Stimulated activated CD8-positive, alpha-beta memory T cell treated with anti-CD3 and anti-CD28 coated beads, Interleukin-2, amount 100 ng/mL, for 48 hours (primary cell): Measurements from ENCODE around the gene HYLS1.

Experiments used
- DNase-seq, 2 donors: peaks; one replicate each; pipeline ENCODE4 v3.0.0-alpha.2; 2020; ENCODE audit warnings: low read depth in 2 of 2

Gene HYLS1

DNA sequence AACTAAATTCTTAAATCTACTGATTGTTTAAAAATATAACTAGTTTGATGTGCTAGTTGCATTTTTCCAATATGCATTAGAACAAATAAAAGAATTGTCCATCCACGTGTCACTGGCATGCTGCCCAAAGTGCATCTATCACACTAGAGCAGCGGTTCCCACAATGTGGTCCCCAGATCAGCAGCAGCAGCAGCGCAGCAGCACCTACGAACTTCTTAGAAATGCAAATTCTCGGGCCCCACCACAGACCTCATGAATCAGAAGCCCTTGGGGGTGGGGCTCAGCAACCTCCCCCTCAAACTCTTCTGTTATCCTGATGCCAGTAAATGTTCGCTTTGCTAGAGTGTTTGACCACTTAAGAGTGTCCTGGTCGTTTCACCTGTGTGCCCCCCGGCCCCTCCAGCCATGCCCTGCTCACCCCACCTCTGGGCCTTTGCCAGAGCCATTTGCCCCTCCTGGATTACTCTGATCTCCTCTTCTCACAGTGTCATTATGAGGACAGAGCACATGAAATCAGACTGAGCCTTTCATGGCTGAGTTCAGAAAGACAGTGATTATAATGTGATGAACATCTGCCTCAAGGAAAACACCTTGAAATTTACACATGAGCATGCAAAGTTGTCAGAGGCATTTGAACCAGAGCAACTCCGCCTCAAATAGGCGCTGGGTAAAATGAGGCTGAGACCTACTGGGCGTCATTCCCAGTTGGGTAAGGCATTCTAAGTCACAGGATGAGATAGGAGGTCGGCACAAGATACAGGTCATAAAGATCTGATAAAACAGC is 45.8 kb downstream of the HYLS1 start:
- DNase-seq = peak; percentile 29 to 38

DNA sequence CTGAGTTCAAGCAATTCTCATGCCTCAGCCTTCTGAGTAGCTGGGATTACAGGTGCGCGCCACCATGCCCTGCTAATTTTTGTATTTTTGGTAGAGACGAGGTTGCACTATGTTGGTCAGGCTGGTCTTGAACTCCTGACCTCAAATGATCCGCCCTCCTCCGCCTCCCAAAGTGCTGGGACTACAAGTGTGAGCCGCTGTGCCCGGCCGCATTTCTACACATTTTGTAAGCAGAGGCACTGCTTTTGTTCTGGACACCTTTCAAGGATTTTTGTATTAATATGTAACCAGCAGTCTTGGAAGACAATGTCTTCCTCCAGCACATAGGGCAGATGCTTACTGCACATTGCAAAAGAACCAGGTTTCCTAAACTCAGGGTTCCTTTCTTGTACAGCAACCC is 47.0 kb downstream of the HYLS1 start:
- DNase-seq = no peak

DNA sequence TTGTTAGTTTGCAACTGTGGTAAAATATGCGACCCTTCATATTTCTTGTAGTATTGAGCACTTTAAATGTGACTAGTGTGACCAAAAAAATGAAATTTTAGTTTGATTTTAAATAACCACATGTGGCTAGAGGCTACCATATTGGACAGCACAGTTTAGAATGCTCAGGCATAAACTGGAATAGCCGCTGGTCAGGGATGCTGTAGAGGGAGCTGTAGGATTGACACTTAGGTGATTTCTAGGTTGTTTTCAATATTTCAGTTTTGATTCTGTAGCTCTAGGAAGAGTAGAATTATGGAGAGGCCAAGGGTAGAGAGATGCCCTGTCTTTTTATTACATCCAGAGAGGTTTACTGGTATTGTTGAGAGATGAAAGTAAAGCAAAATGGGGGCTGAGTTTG is 47.6 kb downstream of the HYLS1 start:
- no peak for DNase-seq

DNA sequence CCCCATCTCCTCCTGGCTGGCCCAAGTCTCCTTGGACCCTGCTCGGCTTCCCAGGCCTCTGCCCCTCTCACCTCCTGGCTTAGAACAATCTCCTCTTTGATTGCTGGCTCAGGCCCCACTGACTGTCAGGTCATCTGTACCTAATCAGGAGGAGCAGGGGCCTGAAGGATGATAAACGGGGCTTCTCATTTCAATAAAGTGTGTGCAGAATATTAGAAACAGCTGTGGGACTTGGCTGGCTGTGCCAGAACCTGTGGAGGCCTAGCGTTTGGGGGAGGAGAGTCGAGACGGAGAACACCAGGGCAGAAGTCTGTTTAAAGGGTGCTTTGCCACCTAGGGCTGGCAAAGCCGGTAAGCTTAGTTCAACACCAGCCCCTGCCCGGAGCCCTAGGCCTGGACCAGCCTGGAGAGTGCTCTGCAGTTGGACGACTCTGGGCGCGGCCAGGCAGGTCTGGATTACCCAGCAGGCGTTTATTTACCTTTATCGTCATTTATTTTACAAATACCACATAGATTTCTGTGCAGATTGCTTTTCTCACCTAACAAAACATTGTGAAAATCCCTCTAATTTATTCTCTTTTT is 48.2 kb downstream of the HYLS1 start:
- no peak for DNase-seq

DNA sequence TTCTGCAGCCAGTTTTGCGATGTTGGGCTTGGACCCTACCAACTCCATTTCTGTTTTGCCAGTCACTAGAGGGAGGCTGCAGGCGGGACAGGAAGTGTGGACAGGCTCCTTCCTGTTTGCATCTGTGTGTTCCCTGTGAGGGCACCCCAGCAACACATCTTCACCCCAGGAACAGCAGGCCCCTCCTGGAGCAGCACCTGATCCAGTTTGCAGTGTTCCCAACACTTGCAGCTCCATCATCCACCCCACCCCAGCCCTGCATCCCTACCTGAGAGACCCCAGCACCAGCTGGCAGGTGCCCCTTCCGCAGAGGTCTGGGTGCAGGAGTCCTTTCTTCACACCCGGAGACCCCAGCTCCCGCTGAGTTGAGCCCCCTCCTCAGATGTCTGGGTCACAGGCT is 51.0 kb downstream of the HYLS1 start:
- DNase-seq = no peak

DNA sequence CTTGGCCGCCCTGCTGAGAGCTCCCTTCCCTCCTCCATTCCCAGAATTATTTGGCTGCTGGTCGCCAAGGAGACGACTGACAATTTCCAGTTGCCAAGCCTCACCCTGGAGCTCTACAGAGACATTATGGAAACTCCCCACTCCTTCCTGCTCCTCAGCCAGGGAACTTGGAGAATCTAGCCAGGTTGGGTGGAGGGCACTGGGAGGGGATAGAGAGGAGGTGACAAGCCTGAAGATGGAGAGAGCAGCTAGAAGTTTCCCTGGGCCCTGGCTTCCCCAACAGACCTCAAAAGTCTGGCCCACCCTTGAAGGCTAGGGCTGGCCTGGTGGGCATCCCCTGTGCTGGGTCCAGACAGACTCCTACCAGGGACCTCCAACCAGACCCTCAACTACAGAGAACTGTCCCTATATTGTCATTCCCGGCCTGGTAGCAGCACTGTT is 51.6 kb downstream of the HYLS1 start:
- no peak for DNase-seq

DNA sequence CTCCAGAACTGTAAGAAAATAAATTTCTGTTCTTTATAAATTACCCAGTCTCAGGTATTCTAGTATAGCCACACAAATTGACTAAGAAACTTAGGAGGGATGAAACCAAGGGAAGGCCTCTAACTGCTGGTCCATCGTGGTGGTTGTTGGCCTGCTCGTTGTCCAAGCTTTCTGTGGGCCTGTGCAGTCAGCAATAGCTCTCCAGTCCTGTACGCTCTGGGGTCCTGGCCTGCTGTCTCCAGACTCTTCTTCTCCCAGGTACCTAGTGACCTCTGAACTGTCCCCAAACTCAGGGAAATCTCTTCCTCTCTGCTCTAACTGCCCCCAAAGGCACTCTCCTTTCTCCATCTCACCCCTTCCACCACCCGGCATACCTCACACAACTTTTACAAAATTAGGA is 52.7 kb downstream of the HYLS1 start:
- no peak for DNase-seq

DNA sequence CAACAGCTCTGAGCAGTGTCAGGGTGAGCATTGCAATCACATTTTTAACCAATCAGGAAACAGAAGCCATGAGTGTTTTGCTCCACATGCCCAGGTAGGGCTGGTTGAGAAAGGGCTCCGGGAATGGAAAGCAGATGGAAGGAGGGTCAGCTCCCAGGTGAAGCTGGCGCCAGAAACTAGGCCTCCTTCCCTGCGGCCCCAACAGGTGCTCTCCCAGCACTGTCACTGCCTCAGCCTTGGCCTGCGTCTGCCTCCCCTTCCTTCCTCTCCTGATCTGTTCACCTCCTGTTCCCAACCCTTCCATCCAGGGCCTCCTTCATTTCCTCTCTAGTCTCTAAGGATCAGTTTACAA is 53.8 kb downstream of the HYLS1 start:
- no peak for DNase-seq

DNA sequence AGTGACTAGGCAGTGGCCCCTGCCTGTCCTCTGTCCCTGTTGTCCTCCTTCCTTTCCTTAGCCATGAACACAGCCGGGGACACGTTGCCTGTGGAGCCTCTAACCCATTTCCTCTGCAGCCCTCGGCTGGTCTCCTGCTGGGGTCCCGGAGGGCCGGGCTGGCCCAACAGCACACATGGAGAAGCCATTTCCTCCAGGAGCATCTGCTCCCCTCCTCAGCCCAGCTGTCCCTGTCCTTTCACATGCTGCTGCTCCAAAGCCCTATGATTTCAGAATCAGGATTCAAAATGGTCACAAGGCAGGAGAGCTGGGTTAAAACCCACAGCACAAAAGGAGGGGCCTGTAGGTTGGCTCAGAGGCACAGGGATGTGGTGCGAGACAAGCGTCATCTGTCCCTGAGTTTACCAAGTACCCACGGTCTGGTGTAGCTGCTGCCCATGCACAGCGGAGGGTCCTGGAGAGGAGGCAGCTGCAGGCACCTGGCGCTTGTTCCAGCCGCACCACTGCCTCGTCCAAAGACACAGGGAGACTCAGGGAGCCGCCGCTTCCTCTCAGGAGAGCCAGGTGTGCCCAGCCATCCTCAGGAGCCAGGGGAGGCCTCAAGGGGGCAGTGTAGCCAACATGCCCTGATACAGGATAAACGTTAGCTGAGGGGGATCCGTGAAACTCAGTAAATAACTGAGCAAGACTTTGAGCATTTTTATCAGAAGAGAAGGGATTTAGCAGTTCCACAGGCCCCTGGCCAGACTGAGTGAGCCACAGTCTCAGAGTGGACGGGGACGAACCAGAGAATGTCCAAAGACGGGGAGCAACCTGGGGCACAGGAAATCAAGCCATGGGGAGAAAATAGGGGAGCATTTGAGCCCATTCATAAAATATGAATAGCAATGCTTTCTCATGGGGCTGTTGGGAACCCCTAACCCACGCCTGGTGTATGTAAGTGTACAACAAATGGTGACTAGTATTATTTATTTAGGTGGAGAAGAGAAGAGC is 54.4 kb downstream of the HYLS1 start:
- DNase-seq = peak; percentile 16 to 40

DNA sequence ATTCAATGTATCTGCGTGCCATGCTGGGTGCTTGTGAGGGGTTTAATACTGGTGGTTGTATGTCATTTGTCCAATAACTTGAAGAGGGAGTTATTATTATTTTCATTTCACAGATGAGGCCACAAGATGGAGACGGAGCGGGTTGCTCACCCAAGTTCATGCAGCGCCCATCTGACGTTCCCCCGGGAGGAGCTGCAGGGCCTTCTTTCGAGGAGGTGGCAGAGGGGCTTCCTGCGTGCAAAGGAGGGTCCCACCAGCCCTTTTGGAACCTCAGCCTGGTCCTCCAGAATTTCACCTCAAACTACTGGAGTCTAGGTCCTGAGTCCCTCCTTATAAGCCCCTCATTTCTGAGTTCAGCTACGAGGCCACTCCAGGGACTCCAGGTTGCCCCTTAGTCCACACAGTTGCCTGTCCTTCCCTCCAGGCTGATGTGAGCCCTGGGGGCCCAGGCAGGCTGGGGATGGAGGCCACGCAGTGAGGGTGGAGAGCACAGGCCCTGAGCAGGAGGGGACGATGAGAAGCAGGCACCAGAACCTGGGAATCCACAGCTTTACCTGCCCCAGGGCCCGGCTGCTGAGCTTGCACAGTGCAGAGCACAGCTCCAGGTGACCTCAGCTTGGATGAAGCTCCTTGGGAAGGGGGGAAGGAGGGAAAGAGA is 55.4 kb downstream of the HYLS1 start:
- DNase-seq = no peak

DNA sequence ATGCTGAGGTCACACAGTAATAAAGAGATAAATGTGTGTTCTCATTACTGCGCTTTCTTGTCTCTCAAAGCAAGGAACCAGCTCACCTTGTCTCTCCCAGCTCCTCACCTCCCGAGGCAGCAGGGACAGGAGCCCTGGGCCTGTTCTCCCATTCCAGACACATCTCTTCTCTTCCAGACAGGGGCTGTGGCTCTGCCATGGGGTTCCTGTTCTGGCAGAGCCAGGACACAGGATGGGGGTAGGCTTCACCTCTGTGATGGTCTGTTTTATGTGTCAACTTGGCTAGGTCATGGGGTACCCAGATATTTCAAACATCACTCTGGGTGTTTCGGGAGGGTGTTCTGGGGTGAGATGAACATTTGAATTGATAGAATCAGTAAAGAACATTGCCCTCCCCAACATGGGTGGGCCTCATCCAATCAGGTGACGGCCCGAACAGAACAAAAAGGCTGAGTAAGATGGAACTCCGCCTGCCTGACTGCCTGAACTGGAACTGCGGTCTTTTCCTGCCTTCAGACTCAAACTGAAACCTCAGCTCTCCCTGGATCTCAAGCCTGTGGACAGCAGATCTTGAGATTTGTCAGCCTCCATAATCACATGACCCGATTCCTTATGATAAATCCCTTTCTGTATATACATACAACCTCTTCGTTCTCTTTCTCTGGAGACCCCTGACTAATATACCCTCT is 56.3 kb downstream of the HYLS1 start:
- DNase-seq = no peak

DNA sequence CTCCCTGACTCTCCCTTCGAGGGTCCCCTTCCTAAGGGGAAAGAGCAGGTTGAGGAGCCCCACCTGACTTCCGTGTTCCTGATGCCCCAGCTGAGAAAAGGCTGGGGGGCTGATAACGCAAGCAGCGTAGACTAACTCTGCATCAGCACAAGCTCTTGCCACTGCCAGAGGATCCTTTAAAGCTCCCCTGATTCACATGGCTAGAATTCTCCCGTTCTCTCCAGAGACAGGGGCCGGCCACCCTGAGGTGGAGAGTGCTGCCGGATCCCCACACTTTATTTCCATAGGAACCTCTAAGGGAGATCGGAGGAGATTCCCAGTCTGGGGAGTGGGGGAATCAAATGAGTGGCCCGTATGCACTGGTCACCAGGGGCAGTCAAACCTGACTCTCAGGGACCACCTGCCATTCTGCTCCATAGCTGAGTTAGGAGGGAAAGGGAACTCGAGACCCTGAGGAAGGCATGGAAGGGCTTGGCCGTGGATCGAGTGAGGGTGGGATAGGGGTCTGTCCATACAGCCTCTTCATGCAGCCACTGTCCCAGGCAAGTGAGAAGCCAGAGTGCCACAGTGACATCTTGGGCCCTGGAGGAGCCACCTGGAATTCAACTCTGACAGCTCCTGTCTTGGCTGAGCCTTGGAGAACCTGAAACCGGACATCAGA is 57.0 kb downstream of the HYLS1 start:
- no peak for DNase-seq

DNA sequence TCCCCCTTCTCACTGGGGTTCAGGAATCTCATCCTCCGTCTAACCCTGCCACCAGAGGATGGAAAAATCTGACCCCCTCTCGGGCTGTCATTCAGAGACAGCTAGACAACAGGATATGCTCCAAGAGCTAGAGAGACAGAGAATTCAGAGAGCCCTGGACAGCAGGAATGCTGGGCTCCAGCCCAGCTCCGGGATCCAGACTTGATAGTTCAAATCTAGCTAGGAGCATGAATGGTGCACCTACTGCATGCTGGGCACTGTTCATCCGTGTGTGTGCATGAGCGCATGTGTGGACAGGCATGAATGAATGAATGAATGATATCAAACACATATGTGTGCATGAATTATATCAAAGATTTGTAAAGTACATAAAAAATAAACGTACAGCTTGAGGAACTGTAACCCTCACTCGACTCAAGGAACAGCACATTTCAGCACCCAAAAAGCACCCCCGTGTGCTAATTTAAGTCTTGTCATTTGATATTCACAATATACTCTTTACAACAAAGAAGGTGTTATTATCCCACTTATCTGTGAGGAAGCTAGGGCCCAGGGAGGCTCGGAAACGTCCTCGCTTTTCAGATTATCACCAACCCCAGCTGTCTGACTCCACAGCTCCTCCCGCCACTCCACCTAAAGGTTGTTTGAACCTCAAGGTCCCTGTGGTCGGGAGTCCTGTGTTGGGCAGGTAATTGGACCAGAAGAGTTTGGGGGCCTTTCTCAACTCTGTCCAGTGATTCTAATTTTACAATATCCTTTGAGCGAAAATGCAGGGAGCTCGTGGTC is 57.7 kb downstream of the HYLS1 start:
- no peak for DNase-seq

DNA sequence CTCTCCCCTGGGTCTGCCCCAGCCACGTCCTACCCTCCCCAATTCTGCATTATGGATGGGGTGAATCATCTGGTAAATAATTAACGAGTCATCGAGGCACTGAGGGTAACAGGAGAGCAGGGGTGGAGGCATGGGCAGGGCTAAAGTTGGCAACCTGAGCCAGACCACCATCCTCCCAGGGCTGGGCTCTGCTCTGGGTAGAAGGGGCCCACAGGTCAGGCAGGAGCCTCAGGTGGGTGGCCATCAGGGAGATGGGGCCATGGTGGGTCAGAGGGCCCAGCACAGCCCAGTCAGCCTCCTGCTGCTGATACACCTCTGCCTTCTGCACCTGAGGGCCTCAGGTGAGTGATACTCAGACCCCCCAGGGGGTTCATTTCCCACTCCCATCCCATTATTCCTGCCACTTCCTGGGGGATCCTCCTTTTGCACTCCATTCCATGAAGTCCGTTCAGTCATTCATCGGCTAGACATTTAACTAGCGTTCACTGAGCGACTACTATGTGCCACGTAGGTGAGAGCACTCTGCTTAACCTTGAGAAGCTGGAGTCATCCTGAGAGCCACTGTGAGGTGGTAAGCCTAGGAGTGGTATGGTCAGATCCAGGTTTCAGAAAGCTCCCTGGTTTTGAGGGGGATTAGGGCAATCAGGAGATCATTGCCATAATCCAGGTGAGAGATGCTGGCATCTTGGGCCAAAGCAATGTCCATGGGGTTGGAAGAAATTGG is 58.5 kb downstream of the HYLS1 start, which contains the start of gene VSIG10L2:
TSS of gene VSIG10L2 (plus strand) at position 248 of the 724 bp plus-strand sequence. CDS start at position 260, 12 bp downstream.
- DNase-seq = no peak

DNA sequence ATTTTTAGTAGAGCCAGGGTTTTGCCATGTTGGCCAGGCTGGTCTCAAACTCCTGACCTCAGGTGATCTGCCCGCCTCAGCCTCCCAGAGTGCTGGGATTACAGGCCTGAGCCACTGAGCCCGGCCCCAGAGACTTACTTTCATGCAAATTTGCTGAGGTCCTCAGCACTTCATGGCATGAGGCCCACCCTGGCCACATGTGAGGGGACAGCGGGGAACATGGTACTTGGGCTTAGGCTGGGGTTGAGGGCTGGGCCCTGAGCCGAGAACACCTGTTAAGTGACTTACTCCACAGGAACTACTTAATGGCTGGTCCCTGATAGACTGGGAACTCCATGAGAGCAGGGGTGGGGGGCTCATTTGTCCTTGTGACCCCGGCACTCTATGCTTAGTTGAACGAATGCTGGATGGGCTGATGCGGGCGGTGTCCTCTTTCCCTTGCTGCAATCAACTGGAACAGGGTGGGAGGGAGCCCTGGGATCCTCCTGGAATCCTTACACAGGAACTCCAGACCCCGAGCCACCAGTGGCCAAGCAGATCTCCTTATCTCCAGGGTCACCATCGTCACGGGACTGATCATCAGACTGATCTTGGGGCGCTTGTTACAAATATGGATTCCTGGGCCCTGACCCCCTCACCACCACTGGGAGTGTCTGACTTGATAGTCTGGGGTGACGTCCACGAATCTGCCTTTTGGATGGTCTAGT is 59.4 kb downstream of the HYLS1 start:
- DNase-seq = no peak

DNA sequence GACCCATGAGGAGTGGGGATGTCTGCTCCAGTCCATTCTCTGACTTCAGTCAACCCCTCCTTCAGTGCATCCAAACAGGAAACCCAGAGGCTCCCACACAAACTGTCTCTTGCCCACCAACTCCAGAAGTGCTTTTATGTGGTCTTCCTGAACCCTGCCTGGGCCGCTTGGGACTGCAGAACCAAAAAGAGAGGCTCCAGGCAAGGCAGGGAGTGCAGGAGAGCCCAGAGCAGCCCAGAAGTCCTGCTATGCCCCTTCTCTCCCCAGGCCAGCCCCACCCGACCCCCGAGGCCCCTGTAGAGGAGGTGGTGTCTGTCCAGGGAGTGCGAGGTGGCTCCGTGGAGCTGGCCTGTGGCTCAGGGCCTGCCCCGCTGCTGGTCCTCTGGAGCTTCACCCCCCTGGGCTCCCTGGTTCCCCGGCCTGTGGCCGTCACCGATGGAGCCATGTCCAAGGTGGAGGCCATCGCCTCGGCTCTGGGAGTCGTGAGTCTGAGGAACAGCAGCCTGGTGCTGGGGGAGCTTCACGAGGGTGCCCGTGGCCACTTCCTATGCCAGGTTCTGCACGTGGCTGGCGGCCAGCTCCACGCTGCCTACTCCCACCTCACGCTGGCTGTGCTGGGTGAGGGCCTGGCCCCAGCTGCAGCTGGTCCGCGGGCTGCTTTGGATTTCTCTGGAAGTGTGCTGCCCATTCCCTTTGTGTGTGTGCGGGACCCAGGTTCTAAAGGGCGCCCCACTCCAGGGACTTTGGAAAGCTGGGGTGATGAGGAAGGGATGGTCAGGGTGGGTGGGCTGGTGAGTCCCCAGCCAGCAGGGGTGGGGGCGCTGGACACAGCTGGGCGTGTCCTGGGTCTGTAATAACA is 60.2 kb downstream of the HYLS1 start:
- DNase-seq = no peak

DNA sequence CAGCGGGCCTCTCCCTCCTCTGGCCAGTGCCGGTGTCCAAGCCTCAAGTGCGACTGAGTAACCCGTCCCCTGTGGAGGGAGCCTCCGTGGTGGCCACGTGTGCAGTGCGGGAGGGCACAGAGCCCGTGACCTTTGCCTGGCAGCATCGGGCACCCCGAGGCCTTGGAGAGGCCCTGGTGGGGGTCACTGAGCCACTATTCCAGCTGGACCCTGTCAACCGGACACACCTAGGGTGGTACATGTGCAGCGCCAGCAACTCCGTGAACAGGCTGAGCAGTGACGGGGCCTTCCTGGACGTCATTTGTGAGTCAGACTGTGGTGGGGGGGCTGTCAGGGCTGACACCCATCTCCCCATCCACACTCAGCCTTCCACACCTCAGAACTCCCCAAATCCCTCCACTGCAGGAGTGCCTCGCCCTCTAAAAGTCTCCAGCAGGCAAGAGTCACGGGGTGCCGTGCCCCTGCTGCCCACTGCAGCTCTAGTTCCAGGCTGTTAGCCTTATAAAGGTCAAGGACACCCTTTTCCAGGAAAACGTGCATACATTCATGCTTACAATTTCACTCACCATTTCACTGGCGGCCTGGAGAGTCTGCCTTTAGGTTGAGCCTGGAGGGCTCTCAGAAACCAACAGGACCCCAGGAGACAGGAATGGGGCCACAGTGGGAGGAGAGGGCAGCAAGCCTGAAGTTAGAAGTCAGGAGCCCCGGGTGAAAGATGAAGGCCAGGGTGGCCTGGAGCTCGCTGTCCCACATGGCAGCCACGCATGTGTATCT is 61.0 kb downstream of the HYLS1 start:
- no peak for DNase-seq
